Stimulated activated naive B cell treated with anti-CD40 and anti-IgM and Interleukin-4, amounts not matched to agents 10 μg/mL and 1 μg/mL and 100 μg/mL, for 72 hours (primary cell): Measurements from ENCODE around the gene DNAJA4.

ENCODE experiments used
- ATAC-seq, 2 donors: fragments of 150-1000 bp; cut with Tn5 transposase; replicated peaks; 2 replicates each; pipeline ENCODE4 v1.10.0; 2021; ENCODE audit warnings: moderate library complexity in 1 of 2
- DNase-seq: peaks from one replicate; pipeline ENCODE4 v3.0.0; 2021
- H3K27ac Mint-ChIP-seq: one replicate; pipeline ENCODE4 v1.8.0; 2022; ENCODE audit warnings: mild to moderate bottlenecking, mixed read lengths
- H3K27me3 Mint-ChIP-seq, 2 donors: one replicate each; pipeline ENCODE4 v1.8.0; 2022; ENCODE audit warnings: mixed read lengths in 2 of 2
- H3K36me3 Mint-ChIP-seq, 2 donors: one replicate each; pipeline ENCODE4 v1.8.0; 2022; ENCODE audit warnings: mixed read lengths in 2 of 2, mild to moderate bottlenecking in 1 of 2
- H3K4me1 Mint-ChIP-seq, 2 donors: one replicate each; pipeline ENCODE4 v1.8.0; 2022; ENCODE audit warnings: mixed read lengths in 2 of 2, mild to moderate bottlenecking in 1 of 2
- H3K4me3 Mint-ChIP-seq, 2 donors: one replicate each; pipeline ENCODE4 v1.8.0; 2022; ENCODE audit warnings: mild to moderate bottlenecking in 2 of 2, mixed read lengths in 2 of 2, moderate library complexity in 1 of 2
- H3K9me3 Mint-ChIP-seq, 2 donors: one replicate each; pipeline ENCODE4 v1.8.0; 2022; ENCODE audit warnings: mixed read lengths in 2 of 2, mild to moderate bottlenecking in 1 of 2

Gene DNAJA4

DNA sequence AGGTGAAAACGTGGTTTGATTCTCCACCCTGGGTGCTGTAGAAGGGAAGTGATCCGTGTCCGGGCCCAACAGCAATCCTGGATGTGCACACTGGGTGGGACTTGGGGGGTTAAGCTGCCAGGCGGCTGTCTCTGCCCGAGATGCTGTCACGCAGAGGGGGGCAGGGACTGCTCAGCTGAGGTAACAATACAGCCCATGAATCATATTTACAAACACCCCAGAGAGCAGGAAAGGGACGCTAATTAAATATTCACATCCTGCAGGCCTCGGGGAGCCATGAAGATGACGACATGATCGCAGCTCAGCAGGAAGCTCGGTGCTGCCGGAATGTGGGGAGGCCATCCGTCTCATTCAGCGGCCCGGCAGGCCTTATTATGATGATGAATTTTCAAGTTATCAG, 57.9 kb downstream of the DNAJA4 start:
- no peak overlapping the region for H3K27ac Mint-ChIP-seq
- no peaks in the 10 kb centered on the region for H3K4me1 Mint-ChIP-seq
- H3K27me3 Mint-ChIP-seq: peaks cover 9 to 15% of the 10 kb centered on the region in 2 donors
- H3K4me3 Mint-ChIP-seq: no peak overlapping the region
- H3K36me3 Mint-ChIP-seq: no peaks in the 10 kb centered on the region
- no peak for ATAC-seq
- DNase-seq: no peak
- no peaks in the 10 kb centered on the region for H3K9me3 Mint-ChIP-seq

DNA sequence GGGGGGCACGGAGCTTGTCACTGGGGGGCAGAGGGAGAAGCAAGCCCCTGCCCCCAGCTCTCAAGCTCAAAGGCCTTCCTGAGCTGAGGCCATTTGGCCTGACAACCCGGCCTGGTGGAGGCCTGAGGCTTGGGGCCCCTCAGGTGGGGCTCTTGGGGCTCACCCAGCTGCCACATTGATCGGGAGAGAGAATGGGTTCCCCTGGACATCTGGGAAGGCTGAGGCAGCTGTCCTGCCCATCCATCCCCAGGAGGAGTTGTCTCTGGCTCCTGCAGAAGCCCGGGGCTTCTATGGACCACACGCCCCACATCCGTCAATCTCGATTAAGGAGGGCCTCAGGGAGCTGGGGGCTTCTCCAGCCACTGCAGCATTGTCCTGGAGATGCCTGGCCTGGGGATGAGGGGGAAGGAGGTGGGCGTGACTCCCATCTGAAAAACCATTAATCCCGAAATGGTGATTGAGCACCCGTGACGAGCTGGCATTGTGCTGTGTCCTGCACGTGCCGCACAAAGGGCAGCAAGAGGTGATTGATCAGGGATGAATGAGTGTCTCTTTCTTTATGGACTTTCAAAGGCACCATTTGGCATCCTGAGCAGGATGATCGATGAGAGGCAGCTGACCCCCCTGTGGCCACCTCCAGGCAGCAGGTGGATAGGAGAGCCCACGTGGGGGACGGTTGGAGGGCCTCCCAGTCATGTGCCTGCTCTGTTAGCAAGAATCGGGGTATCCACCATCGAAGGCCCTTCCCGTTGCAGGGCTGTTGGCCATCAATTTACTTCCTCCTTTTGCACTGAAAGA, 58.6 kb downstream of the DNAJA4 start:
- no peak for DNase-seq
- ATAC-seq: no peak

DNA sequence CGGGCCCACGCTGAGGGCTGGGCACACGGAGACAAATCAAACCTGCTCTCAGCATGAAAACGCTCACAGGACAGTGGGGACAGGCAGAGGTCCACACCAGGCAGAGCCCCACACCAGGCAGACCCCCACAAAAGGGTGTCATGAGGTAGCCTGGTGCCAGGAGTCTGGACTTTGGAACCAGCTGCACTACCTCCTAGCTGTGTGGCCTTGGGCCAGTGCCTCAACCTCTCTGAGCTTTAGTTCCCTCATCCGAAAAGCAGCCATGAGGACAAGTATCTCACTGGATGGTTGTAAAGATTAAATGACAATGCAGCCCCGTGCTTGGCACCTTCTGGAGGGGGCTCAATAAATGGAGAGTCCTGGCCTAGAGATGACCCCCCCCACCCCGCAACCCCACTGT, 59.3 kb downstream of the DNAJA4 start:
- no peaks in the 10 kb centered on the region for H3K9me3 Mint-ChIP-seq
- ATAC-seq (no peak), DNase-seq (no peak)
- H3K27me3 Mint-ChIP-seq: peaks cover 9 to 15% of the 10 kb centered on the region in 2 donors
- no peak overlapping the region for H3K27ac Mint-ChIP-seq
- H3K36me3 Mint-ChIP-seq: no peaks in the 10 kb centered on the region
- no peaks in the 10 kb centered on the region for H3K4me1 Mint-ChIP-seq
- H3K4me3 Mint-ChIP-seq: no peak overlapping the region

More for the DNA sequence above, 58.6 kb downstream of the DNAJA4 start:
- H3K36me3 Mint-ChIP-seq: no peaks in the 10 kb centered on the region
- H3K9me3 Mint-ChIP-seq: no peaks in the 10 kb centered on the region
- H3K4me3 Mint-ChIP-seq: no peak overlapping the region
- H3K4me1 Mint-ChIP-seq: no peaks in the 10 kb centered on the region
- no peak overlapping the region for H3K27ac Mint-ChIP-seq
- peaks cover 9 to 11% of the 10 kb centered on the region in 2 donors for H3K27me3 Mint-ChIP-seq

DNA sequence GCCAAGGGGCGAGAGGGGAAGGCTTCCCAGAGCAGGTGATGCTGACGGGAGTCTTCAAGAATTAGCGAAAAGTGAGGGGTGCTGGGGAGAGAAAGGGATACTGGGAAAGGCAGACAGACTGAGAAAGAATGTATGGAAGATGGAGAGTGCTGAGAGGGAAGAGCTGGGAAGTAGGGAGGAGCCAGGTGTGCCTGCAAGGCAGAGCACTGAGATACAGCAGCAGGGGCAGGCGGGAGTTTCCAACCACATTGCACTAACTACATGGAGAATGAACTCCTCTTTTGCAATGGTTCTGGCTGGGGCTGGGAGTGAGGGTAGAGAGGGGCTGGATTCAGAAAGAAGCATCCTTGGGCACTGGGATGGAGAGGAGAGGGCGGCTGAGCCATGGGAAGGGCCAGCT, 59.8 kb downstream of the DNAJA4 start:
- H3K4me3 Mint-ChIP-seq: no peak overlapping the region
- DNase-seq: no peak
- H3K27ac Mint-ChIP-seq: no peak overlapping the region
- H3K9me3 Mint-ChIP-seq: no peaks in the 10 kb centered on the region
- H3K4me1 Mint-ChIP-seq: no peaks in the 10 kb centered on the region
- peaks cover 9 to 15% of the 10 kb centered on the region in 2 donors for H3K27me3 Mint-ChIP-seq
- ATAC-seq: no peak
- no peaks in the 10 kb centered on the region for H3K36me3 Mint-ChIP-seq

DNA sequence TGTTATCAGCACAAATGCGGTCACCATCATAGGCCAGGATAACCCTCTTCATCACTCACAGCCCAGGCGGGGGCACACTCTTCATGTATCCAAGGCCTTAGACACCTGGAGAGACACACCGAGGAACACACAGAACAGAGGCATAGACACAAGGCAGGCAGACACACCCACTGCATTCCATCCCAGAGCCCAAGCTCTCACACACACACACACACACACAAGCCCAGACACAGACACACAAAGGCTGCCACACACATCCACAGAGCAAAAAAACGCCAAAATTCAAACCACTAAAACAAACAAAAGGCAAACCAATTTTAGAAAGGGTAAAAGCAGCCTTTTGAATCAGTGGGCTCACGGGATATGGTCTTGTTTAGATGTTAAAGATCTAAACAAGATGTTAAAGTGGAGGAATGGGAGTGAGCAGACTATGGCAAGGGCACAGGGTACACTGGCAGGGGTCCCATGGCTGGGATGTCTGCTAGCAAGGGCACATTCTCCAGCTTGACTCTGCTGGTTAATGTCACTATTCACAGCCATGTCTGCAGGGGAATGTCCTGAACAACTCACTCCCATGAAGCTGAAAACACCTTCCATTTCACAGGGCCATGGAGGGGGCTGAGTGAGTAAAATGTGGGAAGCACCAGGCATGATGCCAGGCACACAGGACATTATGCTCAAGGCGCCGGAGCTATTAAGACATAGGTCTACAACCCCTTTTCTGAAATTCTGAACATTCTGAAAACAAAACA, 60.9 kb downstream of the DNAJA4 start:
- Mint-ChIP-seq H3K36me3 (no peaks in the 10 kb centered on the region), H3K27ac (no peak overlapping the region), H3K4me3 (no peak overlapping the region), H3K9me3 (no peaks in the 10 kb centered on the region), H3K27me3 (peaks cover 9 to 19% of the 10 kb centered on the region in 2 donors), H3K4me1 (no peaks in the 10 kb centered on the region)
- DNase-seq (no peak), ATAC-seq (no peak)

DNA sequence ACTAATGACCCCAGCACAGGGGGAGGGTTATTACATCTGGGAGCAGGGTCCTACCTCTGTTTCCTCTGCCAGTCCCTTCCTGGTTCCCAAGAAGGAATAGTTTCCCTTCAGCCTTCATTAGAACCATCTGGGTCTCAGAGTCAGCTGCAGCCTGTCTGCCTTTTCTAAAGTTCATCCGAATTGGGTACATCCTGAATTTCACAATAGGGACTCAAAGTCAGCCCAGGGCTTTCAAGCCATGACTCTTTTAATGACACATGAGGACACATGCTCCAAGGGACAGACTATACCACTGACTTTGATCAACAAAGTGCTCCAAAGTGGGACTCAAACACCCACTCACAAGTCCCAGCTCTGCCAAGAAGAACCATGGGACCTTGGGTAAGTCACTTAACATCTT, 63.1 kb downstream of the DNAJA4 start:
- H3K9me3 Mint-ChIP-seq: no peaks in the 10 kb centered on the region
- no peak overlapping the region for H3K4me3 Mint-ChIP-seq
- DNase-seq (no peak), ATAC-seq (no peak)
- H3K36me3 Mint-ChIP-seq: no peaks in the 10 kb centered on the region
- no peaks in the 10 kb centered on the region for H3K4me1 Mint-ChIP-seq
- H3K27ac Mint-ChIP-seq: no peak overlapping the region
- H3K27me3 Mint-ChIP-seq: peaks cover 9 to 19% of the 10 kb centered on the region in 2 donors

DNA sequence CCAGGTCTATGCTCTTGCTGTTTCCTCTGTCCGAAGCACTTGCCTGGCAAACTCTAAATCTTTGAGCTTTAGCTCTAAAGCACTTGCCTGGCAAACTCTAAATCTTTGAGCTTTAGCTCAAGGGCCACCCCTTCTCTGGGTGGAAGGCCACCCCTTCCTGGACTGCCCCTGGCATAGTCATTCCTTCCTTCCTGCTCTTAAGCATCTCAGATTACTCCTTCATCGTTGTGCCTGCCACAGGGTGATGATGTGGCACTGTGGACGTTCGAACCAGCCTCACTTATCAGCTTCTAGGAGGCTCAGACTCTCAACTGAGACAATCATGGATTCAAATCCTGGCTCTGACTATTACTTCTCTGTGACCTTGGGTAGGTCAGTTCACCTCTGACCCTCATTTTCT, 65.3 kb downstream of the DNAJA4 start:
- Mint-ChIP-seq H3K9me3 (no peaks in the 10 kb centered on the region), H3K4me1 (no peaks in the 10 kb centered on the region), H3K36me3 (no peaks in the 10 kb centered on the region), H3K4me3 (no peak overlapping the region), H3K27ac (no peak overlapping the region), H3K27me3 (peaks cover 0 to 12% of the 10 kb centered on the region in 2 donors)
- no peak for DNase-seq
- peak in 1 of 2 donors; percentile 25 for ATAC-seq
